ENCODE measurements around the gene EEF2KMT.
"Not testable (repeated sequence)": the region's sequence is repeated elsewhere in the genome, so short reads cannot be mapped to it uniquely, and the experiment has no call there.

The EEF2KMT gene, protein sequence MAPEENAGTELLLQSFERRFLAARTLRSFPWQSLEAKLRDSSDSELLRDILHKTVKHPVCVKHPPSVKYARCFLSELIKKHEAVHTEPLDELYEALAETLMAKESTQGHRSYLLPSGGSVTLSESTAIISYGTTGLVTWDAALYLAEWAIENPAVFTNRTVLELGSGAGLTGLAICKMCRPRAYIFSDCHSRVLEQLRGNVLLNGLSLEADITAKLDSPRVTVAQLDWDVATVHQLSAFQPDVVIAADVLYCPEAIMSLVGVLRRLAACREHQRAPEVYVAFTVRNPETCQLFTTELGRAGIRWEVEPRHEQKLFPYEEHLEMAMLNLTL

DNA sequence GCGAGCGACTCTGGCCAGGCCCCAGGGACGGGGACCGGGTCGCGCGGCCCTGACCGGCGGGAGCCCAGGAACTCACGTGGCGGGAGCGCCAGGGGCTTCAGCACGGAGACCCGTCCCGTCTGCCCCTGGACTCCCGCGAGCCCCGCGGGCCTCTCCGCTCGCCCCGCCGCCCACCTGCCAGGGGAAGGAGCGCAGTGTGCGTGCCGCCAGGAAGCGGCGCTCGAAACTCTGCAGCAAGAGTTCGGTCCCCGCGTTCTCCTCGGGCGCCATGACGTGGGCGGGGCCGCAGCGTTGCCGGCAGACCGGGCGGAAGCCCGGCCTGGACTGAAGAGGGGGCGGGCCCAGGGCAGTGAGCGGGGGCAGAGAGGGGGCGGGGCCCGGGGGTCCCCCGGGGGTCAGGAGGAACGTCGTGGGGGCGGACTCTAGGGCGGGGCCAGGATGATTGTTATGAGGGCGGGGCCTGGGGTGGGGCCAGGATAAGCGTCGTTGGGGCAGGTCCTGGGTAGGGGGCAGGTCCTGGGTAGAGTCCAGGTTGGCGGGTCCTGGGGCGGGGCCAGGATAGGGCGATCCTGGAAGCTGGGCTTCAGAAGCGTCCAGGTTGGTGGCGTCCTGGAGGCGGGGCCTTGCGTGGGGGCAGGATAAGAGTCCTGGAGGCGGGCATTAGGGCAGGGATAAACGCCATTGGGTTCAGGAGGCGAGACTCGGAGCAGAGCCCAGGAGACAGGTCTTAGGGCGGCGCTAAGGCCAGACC lies at the start of gene EEF2KMT:
Gene EEF2KMT (minus strand): TSS at position 326 of the 751 bp plus-strand sequence. CDS start 56 bp downstream, at position 270.
- not testable (repeated sequence) for H4K20me1 ChIP-seq (ENCODE audit: insufficient read depth, low read length); ATAC-seq (ENCODE audit: insufficient read depth, low read depth); H3K9ac ChIP-seq (ENCODE audit: low read depth, low read length); H3K4me1 ChIP-seq (ENCODE audit: insufficient read depth, low read length); H3K27ac ChIP-seq (ENCODE audit: low read length); H3K4me2 ChIP-seq (ENCODE audit: insufficient read depth, low read length); H3K79me2 ChIP-seq (ENCODE audit: insufficient read depth, low read length); H2AFZ ChIP-seq (ENCODE audit: low read depth, low read length); H3K27me3 ChIP-seq (ENCODE audit: insufficient read depth, low read length, poor library complexity); H3K9me3 ChIP-seq (ENCODE audit: insufficient read depth, low read length, severe bottlenecking); H3K36me3 ChIP-seq (ENCODE audit: insufficient read depth, low read length); H3K4me3 ChIP-seq (ENCODE audit: low read depth in 1 of 2, low read length in 2 of 2)
- DNase-seq = peak; percentile 58

DNA sequence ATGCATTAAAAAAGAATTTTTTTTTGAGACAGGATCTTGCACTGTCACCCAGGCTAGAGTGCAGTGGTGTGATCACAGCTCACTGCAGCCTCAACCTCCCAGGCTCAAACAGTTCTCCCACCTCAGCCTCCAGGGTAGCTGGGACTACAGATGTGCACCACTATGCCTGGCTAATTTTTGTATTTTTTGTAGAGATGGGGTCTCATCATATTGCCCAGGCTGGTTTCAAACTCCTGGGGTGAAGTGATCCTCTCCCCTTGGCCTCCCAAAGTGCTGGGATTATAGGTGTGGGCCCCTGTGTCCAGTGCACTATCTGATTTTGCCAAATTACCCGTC lies 47.0 kb upstream of the EEF2KMT start:
- H3K4me2 ChIP-seq (ENCODE audit: insufficient read depth, low read length); H3K79me2 ChIP-seq (ENCODE audit: insufficient read depth, low read length); H3K4me1 ChIP-seq (ENCODE audit: insufficient read depth, low read length); H4K20me1 ChIP-seq (ENCODE audit: insufficient read depth, low read length); H3K9ac ChIP-seq (ENCODE audit: low read depth, low read length); DNase-seq; H3K36me3 ChIP-seq (ENCODE audit: insufficient read depth, low read length); H3K27me3 ChIP-seq (ENCODE audit: insufficient read depth, low read length, poor library complexity); H3K4me3 ChIP-seq (ENCODE audit: low read depth in 1 of 2, low read length in 2 of 2); H3K9me3 ChIP-seq (ENCODE audit: insufficient read depth, low read length, severe bottlenecking); H2AFZ ChIP-seq (ENCODE audit: low read depth, low read length); H3K27ac ChIP-seq (ENCODE audit: low read length); ATAC-seq (ENCODE audit: insufficient read depth, low read depth): not testable (repeated sequence)

DNA sequence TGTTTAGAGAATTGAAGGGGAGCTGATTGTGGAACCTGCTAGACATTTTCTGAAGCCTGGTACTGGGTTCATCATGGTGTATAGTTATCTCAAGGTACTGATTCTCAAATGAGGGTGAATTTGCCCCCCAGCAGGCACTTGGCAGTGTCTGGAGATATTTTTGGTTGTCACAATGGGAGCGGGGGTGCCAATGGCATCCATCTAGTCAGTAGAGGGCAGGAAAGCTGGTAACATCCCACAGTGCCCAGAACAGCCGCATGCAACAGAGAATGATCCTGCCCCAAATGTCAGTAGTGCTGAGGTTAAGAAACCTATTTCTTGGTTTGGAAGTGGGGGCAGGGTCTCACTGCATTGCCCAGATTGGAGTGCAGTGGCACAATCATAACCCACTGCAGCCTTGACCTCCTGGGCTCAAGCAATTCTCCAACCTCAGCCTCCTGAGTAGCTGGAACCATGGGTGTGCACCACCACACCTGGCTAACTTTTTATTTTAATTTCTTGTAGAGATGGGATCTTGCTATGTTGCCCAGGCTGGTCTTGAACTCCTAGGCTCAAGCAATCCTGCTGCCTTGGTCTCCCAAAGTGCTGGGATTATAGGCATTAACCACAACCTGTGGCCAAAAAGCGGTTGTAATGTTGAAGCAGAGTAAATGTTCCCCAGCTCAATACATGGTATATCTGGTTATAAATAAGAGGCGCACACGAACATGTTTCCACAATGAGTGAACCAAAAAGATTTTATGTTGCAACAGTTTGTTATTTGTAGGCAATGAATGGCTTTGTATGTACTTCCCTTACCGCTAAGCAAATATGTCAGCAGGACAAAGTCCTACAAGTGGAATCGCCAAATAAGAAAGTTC lies 46.4 kb upstream of the EEF2KMT start:
- TF ChIP-seq, protein P1, sequence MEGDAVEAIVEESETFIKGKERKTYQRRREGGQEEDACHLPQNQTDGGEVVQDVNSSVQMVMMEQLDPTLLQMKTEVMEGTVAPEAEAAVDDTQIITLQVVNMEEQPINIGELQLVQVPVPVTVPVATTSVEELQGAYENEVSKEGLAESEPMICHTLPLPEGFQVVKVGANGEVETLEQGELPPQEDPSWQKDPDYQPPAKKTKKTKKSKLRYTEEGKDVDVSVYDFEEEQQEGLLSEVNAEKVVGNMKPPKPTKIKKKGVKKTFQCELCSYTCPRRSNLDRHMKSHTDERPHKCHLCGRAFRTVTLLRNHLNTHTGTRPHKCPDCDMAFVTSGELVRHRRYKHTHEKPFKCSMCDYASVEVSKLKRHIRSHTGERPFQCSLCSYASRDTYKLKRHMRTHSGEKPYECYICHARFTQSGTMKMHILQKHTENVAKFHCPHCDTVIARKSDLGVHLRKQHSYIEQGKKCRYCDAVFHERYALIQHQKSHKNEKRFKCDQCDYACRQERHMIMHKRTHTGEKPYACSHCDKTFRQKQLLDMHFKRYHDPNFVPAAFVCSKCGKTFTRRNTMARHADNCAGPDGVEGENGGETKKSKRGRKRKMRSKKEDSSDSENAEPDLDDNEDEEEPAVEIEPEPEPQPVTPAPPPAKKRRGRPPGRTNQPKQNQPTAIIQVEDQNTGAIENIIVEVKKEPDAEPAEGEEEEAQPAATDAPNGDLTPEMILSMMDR (IDR thresholded peaks at IDR 0.05; ENCODE audit: borderline replicate concordance, extremely low read depth, low read length, poor library complexity, severe bottlenecking) = no peak
- TF ChIP-seq EZH2 (IDR thresholded peaks at IDR 0.05; ENCODE audit: borderline replicate concordance, low read depth, low read length, severe bottlenecking) = no peak
- no peaks in the 10 kb centered on the region for H3K36me3 ChIP-seq (ENCODE audit: insufficient read depth, low read length)
- H4K20me1 ChIP-seq (ENCODE audit: insufficient read depth, low read length) = no peaks in the 10 kb centered on the region
- no peak overlapping the region for H2AFZ ChIP-seq (ENCODE audit: low read depth, low read length)
- H3K4me3 ChIP-seq (ENCODE audit: low read depth in 1 of 2, low read length in 2 of 2) = no peak overlapping the region
- DNase-seq (no peak), ATAC-seq (ENCODE audit: insufficient read depth, low read depth) (no peak)
- H3K9ac ChIP-seq (ENCODE audit: low read depth, low read length) = no peak overlapping the region
- no peaks in the 10 kb centered on the region for H3K4me1 ChIP-seq (ENCODE audit: insufficient read depth, low read length)
- H3K9me3 ChIP-seq (ENCODE audit: insufficient read depth, low read length, severe bottlenecking) = no peaks in the 10 kb centered on the region
- no peaks in the 10 kb centered on the region for H3K27me3 ChIP-seq (ENCODE audit: insufficient read depth, low read length, poor library complexity)
- H3K4me2 ChIP-seq (ENCODE audit: insufficient read depth, low read length) = no peak overlapping the region
- no peaks in the 10 kb centered on the region for H3K79me2 ChIP-seq (ENCODE audit: insufficient read depth, low read length)
- H3K27ac ChIP-seq (ENCODE audit: low read length) = no peak overlapping the region

DNA sequence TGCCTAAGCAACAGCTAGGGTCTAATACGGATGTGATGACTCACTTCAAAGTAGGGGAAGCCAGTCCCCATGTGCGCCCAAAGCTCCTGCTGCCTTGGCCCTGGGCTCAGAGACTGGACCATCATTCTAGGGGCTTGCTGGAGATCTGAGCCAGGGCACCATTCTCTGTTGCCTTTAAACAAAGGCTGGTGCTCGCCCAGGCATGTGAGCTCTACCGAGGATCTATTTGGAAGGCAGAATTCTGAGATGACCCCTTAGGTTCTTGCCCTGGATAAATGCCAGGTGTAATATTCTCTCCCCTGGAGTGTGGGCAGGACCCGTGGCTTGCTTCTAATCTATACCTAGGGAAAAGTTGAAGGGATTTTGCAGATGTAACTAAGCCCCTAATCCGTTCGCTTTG lies 42.6 kb upstream of the EEF2KMT start:
- not testable (repeated sequence) for H3K9ac ChIP-seq (ENCODE audit: low read depth, low read length); H3K4me2 ChIP-seq (ENCODE audit: insufficient read depth, low read length); H3K79me2 ChIP-seq (ENCODE audit: insufficient read depth, low read length); H3K4me3 ChIP-seq (ENCODE audit: low read depth in 1 of 2, low read length in 2 of 2); H3K27me3 ChIP-seq (ENCODE audit: insufficient read depth, low read length, poor library complexity); ATAC-seq (ENCODE audit: insufficient read depth, low read depth); H3K27ac ChIP-seq (ENCODE audit: low read length); H3K4me1 ChIP-seq (ENCODE audit: insufficient read depth, low read length); H4K20me1 ChIP-seq (ENCODE audit: insufficient read depth, low read length); H2AFZ ChIP-seq (ENCODE audit: low read depth, low read length); DNase-seq; H3K9me3 ChIP-seq (ENCODE audit: insufficient read depth, low read length, severe bottlenecking); H3K36me3 ChIP-seq (ENCODE audit: insufficient read depth, low read length)

DNA sequence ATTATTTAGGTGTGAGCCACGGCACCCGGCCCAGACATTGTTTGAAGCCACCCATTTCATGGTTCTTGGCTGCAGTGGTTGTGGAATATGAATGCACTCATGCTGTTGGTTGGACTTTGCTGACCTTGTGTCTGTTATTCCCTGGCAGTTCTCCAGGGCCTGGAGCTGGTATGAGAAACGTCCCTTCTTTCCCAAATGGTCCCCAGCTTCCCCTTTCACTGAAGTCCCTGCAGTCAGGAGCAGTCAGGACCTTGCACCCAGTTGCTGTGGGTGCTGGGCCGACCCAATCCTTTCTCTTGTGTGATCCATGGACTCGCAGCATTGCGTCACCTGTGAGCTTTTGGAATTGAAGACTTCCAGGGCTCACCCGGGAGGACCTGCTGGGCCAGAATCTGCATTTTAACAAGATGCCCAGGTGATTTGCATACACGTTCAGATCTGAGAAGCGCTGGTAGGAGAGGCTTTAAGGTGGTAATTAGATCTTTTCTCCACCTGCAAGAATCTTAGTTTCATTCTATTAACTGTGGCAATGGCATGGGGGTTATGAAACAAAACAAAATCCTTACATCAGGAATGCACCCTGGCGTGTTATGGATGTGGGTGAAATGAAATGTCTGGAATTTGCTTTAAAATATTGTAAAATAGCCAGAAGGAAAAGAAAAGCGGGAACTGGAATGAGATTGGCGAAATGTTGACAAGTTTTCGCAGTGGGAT lies 37.3 kb upstream of the EEF2KMT start:
- H3K4me1 ChIP-seq (ENCODE audit: insufficient read depth, low read length); H4K20me1 ChIP-seq (ENCODE audit: insufficient read depth, low read length); ATAC-seq (ENCODE audit: insufficient read depth, low read depth); H3K79me2 ChIP-seq (ENCODE audit: insufficient read depth, low read length); DNase-seq; H2AFZ ChIP-seq (ENCODE audit: low read depth, low read length); H3K9me3 ChIP-seq (ENCODE audit: insufficient read depth, low read length, severe bottlenecking); H3K4me2 ChIP-seq (ENCODE audit: insufficient read depth, low read length); H3K27me3 ChIP-seq (ENCODE audit: insufficient read depth, low read length, poor library complexity); H3K36me3 ChIP-seq (ENCODE audit: insufficient read depth, low read length); H3K27ac ChIP-seq (ENCODE audit: low read length); H3K4me3 ChIP-seq (ENCODE audit: low read depth in 1 of 2, low read length in 2 of 2); H3K9ac ChIP-seq (ENCODE audit: low read depth, low read length): not testable (repeated sequence)

DNA sequence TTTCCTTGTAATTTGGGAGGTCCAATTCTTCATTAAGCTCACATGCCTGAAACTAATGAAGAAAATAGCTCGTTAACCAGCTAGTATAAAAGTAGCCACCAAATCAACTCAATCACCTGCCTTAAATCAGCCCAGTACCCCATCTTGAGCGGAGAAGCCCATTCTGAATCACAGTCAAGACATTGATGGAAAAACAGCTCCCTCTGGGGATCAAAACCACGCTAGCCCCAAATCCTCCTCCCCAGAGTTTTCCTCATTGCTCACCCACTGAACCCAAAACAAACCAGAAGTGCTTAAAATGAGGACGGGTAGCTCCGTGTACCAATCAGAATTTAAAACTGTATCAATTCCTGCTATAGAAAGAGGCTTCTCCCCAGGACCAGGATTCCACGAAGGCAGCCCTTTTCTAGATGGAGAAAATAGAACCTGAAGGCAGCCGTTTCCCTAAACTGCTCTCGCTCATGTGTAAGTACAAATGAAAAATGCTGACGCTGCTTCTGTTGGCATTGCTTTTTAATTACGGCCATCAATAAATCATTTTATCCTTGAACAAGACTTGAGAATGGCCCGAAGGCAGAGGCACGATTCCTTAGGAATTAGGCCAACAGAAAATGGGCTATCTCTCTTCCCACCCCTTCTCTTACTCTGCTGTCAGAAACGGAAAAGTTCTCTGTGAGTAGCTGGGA lies 35.5 kb upstream of the EEF2KMT start:
- not testable (repeated sequence) for ATAC-seq (ENCODE audit: insufficient read depth, low read depth); H3K9ac ChIP-seq (ENCODE audit: low read depth, low read length); H4K20me1 ChIP-seq (ENCODE audit: insufficient read depth, low read length); H3K4me3 ChIP-seq (ENCODE audit: low read depth in 1 of 2, low read length in 2 of 2); DNase-seq; H3K79me2 ChIP-seq (ENCODE audit: insufficient read depth, low read length); H3K36me3 ChIP-seq (ENCODE audit: insufficient read depth, low read length); H2AFZ ChIP-seq (ENCODE audit: low read depth, low read length); H3K4me1 ChIP-seq (ENCODE audit: insufficient read depth, low read length); H3K27ac ChIP-seq (ENCODE audit: low read length); H3K4me2 ChIP-seq (ENCODE audit: insufficient read depth, low read length); H3K27me3 ChIP-seq (ENCODE audit: insufficient read depth, low read length, poor library complexity); H3K9me3 ChIP-seq (ENCODE audit: insufficient read depth, low read length, severe bottlenecking)
